Left lung (tissue), 10 donors: ENCODE measurements around the gene PRR9. TPM values are rescaled to one million over a fixed set of nuclear protein-coding genes. Genes with fewer than 3 reads are reported as not detected.
A peak's percentile ranks its signal among the peaks of the same experiment; 100 is the strongest.
"Not testable (repeated sequence)": the region's sequence is repeated elsewhere in the genome, so short reads cannot be mapped to it uniquely, and the experiment has no call there.

Source experiments
- ATAC-seq: fragments of 200-7000 bp; cut with Tn5 transposase; one replicate; pipeline ENCODE4 v1.9.1; 2020; ENCODE audit warnings: moderate library complexity
- DNase-seq, 4 donors: peaks; one replicate each; pipeline ENCODE4 v3.0.0-alpha.2; 2013 to 2020
- H3K27ac ChIP-seq, 2 donors: fragments of 200-600 bp; sonication (generic) in 1 of 2; one replicate each; pipeline versions ENCODE4 v1.5.0 to v1.8.0; 2020 to 2021
- H3K27me3 ChIP-seq, 2 donors: fragments of 200-600 bp; sonication (generic) in 1 of 2; one replicate each; pipeline versions ENCODE4 v1.5.0 to v1.8.0; 2020 to 2021
- H3K36me3 ChIP-seq, 2 donors: fragments of 200-600 bp; sonication (generic) in 1 of 2; one replicate each; pipeline versions ENCODE4 v1.5.0 to v1.8.0; 2020 to 2021
- H3K4me1 ChIP-seq, 2 donors: fragments of 200-600 bp; one replicate each; pipeline ENCODE4 v1.8.0; 2021
- H3K4me3 ChIP-seq, 2 donors: fragments of 200-600 bp; sonication (generic) in 1 of 2; one replicate each; pipeline versions ENCODE4 v1.5.0 to v1.8.0; 2020 to 2021; ENCODE audit warnings: mild to moderate bottlenecking in 1 of 2
- H3K9me3 ChIP-seq, 2 donors: fragments of 200-600 bp; sonication (generic) in 1 of 2; one replicate each; pipeline versions ENCODE4 v1.5.0 to v1.8.0; 2020 to 2021
- CTCF ChIP-seq, 2 donors: fragments of 200-600 bp; sonication (generic) in 1 of 2; IDR thresholded peaks; one replicate each; pipeline versions ENCODE4 v1.5.0 to v1.8.0; 2021; ENCODE audit warnings: antibody characterized with exemption in 2 of 2
- intact Hi-C, 2 donors: fragments of 100-400 bp; cut with DNase I; formaldehyde crosslinking; loops; one replicate each; pipeline versions ENCODE4 v1.11.2 to v1.14.2; 2022
- polyA plus RNA-seq, 6 donors: library from polyadenylated mRNA; unstranded; fragments of 120-200 nt; gene quantifications; one replicate each; pipeline ENCODE4 v1.2.1, GENCODE V29; 2013; ENCODE audit not compliant: insufficient read length in 6 of 6
- total RNA-seq, 2 donors: library from RNA; stranded (reverse); fragmentation: NEBNext Ultra II Directional; extraction: Animal tissue kit (Norgen Biotek cat#: 25700); gene quantifications; one replicate each; pipeline ENCODE4 v1.2.1, GENCODE V29; 2021
- donor health status: DM: no; HTN: yes; CAD: no.
- donor health status: DM: no; HTN: no; CAD: no.

The PRR9 gene
- total and polyA plus RNA-seq, 8 donors = not detected

GRCh38 chr1:153217744-153218416 lies 496 bp downstream of the PRR9 start:
- Histone ChIP-seq H3K9me3 (no peaks in the 10 kb centered on the region), H3K36me3 (no peaks in the 10 kb centered on the region), H3K4me1 (no peaks in the 10 kb centered on the region), H3K4me3 (no peak overlapping the region), H3K27ac (no peak overlapping the region), H3K27me3 (peaks cover 0 to 13% of the 10 kb centered on the region in 2 donors)
- intact Hi-C loops = no loop called here
- DNase-seq (no peak), ATAC-seq (no peak)
- TF ChIP-seq CTCF (IDR thresholded peaks at IDR 0.05) = no peak

GRCh38 chr1:153220606-153221303 lies 3.4 kb downstream of the PRR9 start:
- Histone ChIP-seq H3K27ac (no peak overlapping the region), H3K36me3 (no peaks in the 10 kb centered on the region), H3K4me1 (no peaks in the 10 kb centered on the region), H3K9me3 (no peaks in the 10 kb centered on the region), H3K27me3 (peaks cover 0 to 21% of the 10 kb centered on the region in 2 donors), H3K4me3 (no peak overlapping the region)
- DNase-seq (peak in 1 of 4 donors; percentile 13), ATAC-seq (no peak)
- no peak for TF ChIP-seq CTCF (IDR thresholded peaks at IDR 0.05)
- intact Hi-C loops = no loop called here

- TF ChIP-seq CTCF (IDR thresholded peaks at IDR 0.05) = peak; percentile 57 to 79
- H3K27ac ChIP-seq, H3K36me3 ChIP-seq, H3K9me3 ChIP-seq, H3K4me1 ChIP-seq, H3K4me3 ChIP-seq, intact Hi-C loops: not testable (repeated sequence)
- peaks cover 0 to 19% of the 10 kb centered on the region in 2 donors for H3K27me3 ChIP-seq
- ATAC-seq (peak; percentile 98), DNase-seq (peak in 3 of 4 donors; percentile 20 to 61 (median 45))
These were observed 5.9 kb downstream of the PRR9 start for GRCh38 chr1:153223040-153223891.

- H3K4me1 ChIP-seq = peaks cover 0 to 18% of the 10 kb centered on the region in 2 donors
- ATAC-seq = no peak
These were observed 10.4 kb downstream of the PRR9 start for GRCh38 chr1:153227810-153228209.

More at GRCh38 chr1:153227810-153228209, 10.4 kb downstream of the PRR9 start:
- H3K27me3 ChIP-seq = peaks cover 0 to 19% of the 10 kb centered on the region in 2 donors
- no peaks in the 10 kb centered on the region for H3K9me3 ChIP-seq
- H3K27ac ChIP-seq = no peak overlapping the region
- H3K36me3 ChIP-seq = no peaks in the 10 kb centered on the region
- H3K4me3 ChIP-seq = no peak overlapping the region
- DNase-seq = no peak
- intact Hi-C loops = no loop called here
- TF ChIP-seq CTCF (IDR thresholded peaks at IDR 0.05) = no peak
